ENCODE results near the gene SSBP3. TPM values are rescaled to one million over a fixed set of nuclear protein-coding genes. Genes with fewer than 3 reads are reported as not detected.

SSBP3 gene
- total RNA-seq, 3 donors from 2014 or later (not counting 1 experiment from before 2014, with no cell fraction given): 162 to 224 (median 164) TPM

GRCh38 chr1:54415991-54416390, 9.8 kb upstream of the SSBP3 start:
- Mint-ChIP-seq H3K27ac (no peak overlapping the region), H3K9me3 (no peaks in the 10 kb centered on the region), H3K36me3 (no peaks in the 10 kb centered on the region), H3K4me3 (no peak overlapping the region), H3K4me1 (peaks cover 13 to 22% of the 10 kb centered on the region in 2 donors), H3K27me3 (ENCODE audit: low read depth in 2 of 2) (peaks cover 0 to 9% of the 10 kb centered on the region in 2 donors)
- no peak overlapping the region for H3K4me3 ChIP-seq (ENCODE audit: low read length)
- ATAC-seq (no peak), DNase-seq (no peak)
- peaks cover 4% of the 10 kb centered on the region for H3K4me1 ChIP-seq (ENCODE audit: control insufficient read depth, insufficient read depth, low read length)
- no peak for TF ChIP-seq CTCF (IDR thresholded peaks at IDR 0.05)
- H3K36me3 ChIP-seq (ENCODE audit: control insufficient read depth, insufficient read depth, low read length): no peaks in the 10 kb centered on the region
- intact Hi-C loops (cut with micrococcal nuclease): no loop called here
- H3K27ac ChIP-seq (ENCODE audit: low read length): no peak overlapping the region
- H3K9me3 ChIP-seq (ENCODE audit: control insufficient read depth, insufficient read depth, low read length): no peaks in the 10 kb centered on the region
- WGBS (ENCODE audit: insufficient coverage): 89% methylated on average over 9 of the region's 9 CpGs
- H3K27me3 ChIP-seq (ENCODE audit: control insufficient read depth, insufficient read depth, low read length): no peaks in the 10 kb centered on the region

- ATAC-seq (no peak), DNase-seq (no peak)
- no peaks in the 10 kb centered on the region for H3K27me3 ChIP-seq (ENCODE audit: control insufficient read depth, insufficient read depth, low read length)
- no peaks in the 10 kb centered on the region for H3K36me3 ChIP-seq (ENCODE audit: control insufficient read depth, insufficient read depth, low read length)
- WGBS (ENCODE audit: insufficient coverage): 92% methylated on average over 3 of the region's 3 CpGs
- Mint-ChIP-seq H3K27me3 (ENCODE audit: low read depth in 2 of 2) (peaks cover 0 to 9% of the 10 kb centered on the region in 2 donors), H3K4me1 (peaks cover 13 to 25% of the 10 kb centered on the region in 2 donors), H3K27ac (no peak overlapping the region), H3K9me3 (no peaks in the 10 kb centered on the region), H3K4me3 (no peak overlapping the region), H3K36me3 (no peaks in the 10 kb centered on the region)
- intact Hi-C loops (cut with micrococcal nuclease): no loop called here
- no peak overlapping the region for H3K27ac ChIP-seq (ENCODE audit: low read length)
- H3K9me3 ChIP-seq (ENCODE audit: control insufficient read depth, insufficient read depth, low read length): no peaks in the 10 kb centered on the region
- H3K4me3 ChIP-seq (ENCODE audit: low read length): no peak overlapping the region
- no peak for TF ChIP-seq CTCF (IDR thresholded peaks at IDR 0.05)
- peaks cover 4% of the 10 kb centered on the region for H3K4me1 ChIP-seq (ENCODE audit: control insufficient read depth, insufficient read depth, low read length)
Measured at GRCh38 chr1:54415533-54415932, 9.3 kb upstream of the SSBP3 start.

- no peaks in the 10 kb centered on the region for H3K9me3 ChIP-seq (ENCODE audit: control insufficient read depth, insufficient read depth, low read length)
- H3K36me3 ChIP-seq (ENCODE audit: control insufficient read depth, insufficient read depth, low read length): no peaks in the 10 kb centered on the region
- H3K4me1 ChIP-seq (ENCODE audit: control insufficient read depth, insufficient read depth, low read length): peaks cover 20% of the 10 kb centered on the region
- Mint-ChIP-seq H3K27ac (no peak overlapping the region), H3K9me3 (no peaks in the 10 kb centered on the region), H3K4me1 (peaks cover 27 to 39% of the 10 kb centered on the region in 2 donors), H3K4me3 (no peak overlapping the region), H3K27me3 (ENCODE audit: low read depth in 2 of 2) (peaks cover 0 to 9% of the 10 kb centered on the region in 2 donors), H3K36me3 (no peaks in the 10 kb centered on the region)
- no peak for ATAC-seq
- TF ChIP-seq CTCF (IDR thresholded peaks at IDR 0.05): no peak
- no peak overlapping the region for H3K4me3 ChIP-seq (ENCODE audit: low read length)
- no peaks in the 10 kb centered on the region for H3K27me3 ChIP-seq (ENCODE audit: control insufficient read depth, insufficient read depth, low read length)
- DNase-seq: no peak
- 98% methylated on average over 3 of the region's 4 CpGs for WGBS (ENCODE audit: insufficient coverage)
- no peak overlapping the region for H3K27ac ChIP-seq (ENCODE audit: low read length)
- intact Hi-C loops (cut with micrococcal nuclease): no loop called here
Measured at GRCh38 chr1:54413732-54414131, 7.5 kb upstream of the SSBP3 start.

GRCh38 chr1:54413295-54413694, 7.1 kb upstream of the SSBP3 start:
- intact Hi-C loops (cut with micrococcal nuclease): no loop called here
- DNase-seq: peak in 1 of 2 donors; percentile 58
- Mint-ChIP-seq H3K27ac (no peak overlapping the region), H3K9me3 (no peaks in the 10 kb centered on the region), H3K27me3 (ENCODE audit: low read depth in 2 of 2) (peaks cover 0 to 9% of the 10 kb centered on the region in 2 donors), H3K4me3 (no peak overlapping the region), H3K4me1 (peaks cover 31 to 44% of the 10 kb centered on the region in 2 donors), H3K36me3 (no peaks in the 10 kb centered on the region)
- H3K4me1 ChIP-seq (ENCODE audit: control insufficient read depth, insufficient read depth, low read length): peaks cover 24% of the 10 kb centered on the region
- H3K4me3 ChIP-seq (ENCODE audit: low read length): no peak overlapping the region
- H3K27me3 ChIP-seq (ENCODE audit: control insufficient read depth, insufficient read depth, low read length): no peaks in the 10 kb centered on the region
- 76% methylated on average over 2 of the region's 2 CpGs for WGBS (ENCODE audit: insufficient coverage)
- no peaks in the 10 kb centered on the region for H3K9me3 ChIP-seq (ENCODE audit: control insufficient read depth, insufficient read depth, low read length)
- no peak overlapping the region for H3K27ac ChIP-seq (ENCODE audit: low read length)
- H3K36me3 ChIP-seq (ENCODE audit: control insufficient read depth, insufficient read depth, low read length): no peaks in the 10 kb centered on the region
- no peak for ATAC-seq
- TF ChIP-seq CTCF (IDR thresholded peaks at IDR 0.05): no peak

Data from natural killer cell (primary cell).